HG03565 (cell line): Measurements from ENCODE around the gene NCAN.

ENCODE experiments used
- ATAC-seq: cut with Tn5 transposase; IDR thresholded peaks from one replicate; pipeline ENCODE4 v1.9.1; 2021; ENCODE audit warnings: mild to moderate bottlenecking, moderate library complexity; ENCODE audit not compliant: unreplicated experiment

The NCAN gene

DNA sequence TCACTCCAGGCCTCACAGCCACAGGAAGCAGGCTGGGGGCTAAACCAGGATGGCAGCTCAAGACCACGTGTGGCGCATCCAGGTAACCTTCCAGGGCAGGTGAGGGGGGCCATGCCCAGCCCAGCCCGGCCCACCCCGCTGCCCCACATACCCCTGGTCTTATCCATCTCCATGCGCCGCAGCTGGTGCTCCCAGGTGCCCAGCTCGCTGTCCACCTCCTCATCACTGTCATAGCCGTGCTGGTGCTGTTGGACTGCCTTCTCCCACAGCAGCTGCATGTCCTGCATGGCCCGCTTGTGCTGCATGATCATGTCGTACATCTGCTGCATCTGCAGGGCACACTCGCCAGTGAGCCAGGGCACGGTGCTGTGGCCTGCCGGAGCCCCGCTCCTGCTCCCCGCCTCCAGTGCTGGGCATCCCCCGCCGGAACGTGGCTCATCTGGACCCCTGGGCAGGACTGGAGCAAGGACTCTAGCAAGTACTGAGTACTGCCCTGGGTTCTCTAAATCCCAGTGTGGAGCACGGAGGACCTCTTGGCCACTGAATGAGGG lies 67.4 kb downstream of the NCAN start:
- ATAC-seq: no peak

DNA sequence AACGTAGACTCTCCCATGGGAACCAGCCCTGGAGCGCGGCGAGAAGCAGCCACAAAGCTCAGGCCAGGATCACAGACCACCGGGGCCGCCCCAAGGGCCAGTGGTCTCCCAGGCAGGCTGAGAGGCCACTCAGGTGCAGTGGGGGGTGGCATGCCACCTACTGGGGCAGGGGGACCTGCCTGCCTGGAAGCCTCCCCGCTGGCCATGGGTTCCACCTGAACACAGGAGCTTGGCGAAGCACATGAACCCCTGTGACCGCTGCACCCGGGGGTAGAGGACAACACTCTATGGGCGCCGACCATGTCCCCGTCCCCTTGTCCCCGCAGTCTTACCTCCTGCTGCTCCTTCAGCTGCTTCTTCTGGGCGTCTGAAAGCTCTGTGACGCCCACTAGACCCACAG lies 68.1 kb downstream of the NCAN start:
- ATAC-seq: no peak

DNA sequence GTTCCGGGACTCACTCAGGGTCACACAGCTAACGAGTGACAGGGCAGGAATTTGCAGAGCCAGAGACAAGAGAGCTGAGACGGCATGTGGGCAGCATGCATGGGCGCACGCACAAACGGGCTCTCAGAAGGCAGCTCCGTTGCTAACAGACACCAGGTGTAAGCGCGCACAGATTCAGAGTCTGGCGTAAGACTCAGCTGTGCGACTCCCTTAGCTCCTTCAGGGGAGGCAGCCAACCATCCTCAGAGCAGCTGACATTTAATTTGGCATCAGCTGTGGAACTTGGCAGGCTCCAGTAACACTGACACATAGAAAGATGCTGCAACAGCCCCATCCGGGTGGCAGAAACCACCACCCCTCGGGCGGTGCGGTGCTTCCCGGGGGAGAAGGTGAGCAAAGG lies 68.8 kb downstream of the NCAN start:
- ATAC-seq: no peak

DNA sequence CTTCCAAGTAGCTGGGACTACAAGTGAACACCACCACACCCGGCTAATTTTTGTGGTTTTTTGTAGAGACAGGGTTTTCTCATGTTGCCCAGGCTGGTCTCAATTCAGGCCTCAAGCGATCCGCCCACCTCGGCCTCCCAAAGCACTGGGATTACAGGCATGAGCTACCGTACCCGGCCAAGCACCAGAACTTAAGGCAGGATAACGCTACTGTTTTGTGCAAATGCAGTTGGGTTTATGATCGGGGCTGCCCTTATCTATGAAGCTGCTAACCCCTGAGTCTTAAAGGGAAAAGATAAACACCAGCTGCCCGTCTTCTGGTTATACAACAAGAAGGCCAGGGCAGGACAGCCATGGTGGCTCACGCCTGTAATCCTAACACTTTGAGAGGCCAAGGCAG lies 73.9 kb downstream of the NCAN start:
- no peak for ATAC-seq

DNA sequence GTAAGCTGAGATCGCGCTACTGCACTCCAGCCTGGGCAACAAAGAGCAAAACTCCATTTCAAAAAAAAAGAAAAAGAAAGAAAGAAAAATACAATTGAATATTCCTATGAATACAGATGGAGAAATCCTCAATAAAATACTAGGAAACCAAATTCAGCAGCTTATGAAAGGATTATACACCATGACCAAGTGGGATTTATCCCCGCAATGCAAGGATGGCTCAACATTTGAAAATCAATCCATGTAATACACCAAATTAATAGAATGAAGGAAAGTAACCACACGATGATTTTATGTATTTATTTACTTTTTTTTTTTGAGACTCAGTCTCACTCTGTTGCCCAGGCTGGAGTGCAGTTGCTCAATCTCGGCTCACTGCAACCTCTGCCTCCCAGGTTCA lies 80.8 kb downstream of the NCAN start:
- no peak for ATAC-seq

DNA sequence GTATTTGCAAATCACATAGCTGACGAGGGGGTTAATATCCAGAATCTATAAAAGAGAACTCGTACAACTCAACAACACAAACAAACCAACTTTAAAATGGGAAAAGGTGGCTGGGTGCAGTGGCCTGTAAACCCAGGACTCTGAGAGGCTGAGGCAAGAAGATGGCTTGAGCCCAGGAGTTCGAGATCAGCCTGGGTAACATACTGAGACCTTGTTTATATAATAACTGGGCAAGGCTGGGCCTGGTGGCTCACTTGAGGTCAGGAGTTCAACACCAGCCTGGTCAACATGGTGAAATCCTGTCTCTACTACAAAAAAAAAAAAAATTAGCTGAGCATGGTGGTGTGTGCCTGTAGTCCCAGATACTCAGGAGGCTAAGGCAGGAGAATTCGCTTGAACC lies 83.2 kb downstream of the NCAN start:
- no peak for ATAC-seq

DNA sequence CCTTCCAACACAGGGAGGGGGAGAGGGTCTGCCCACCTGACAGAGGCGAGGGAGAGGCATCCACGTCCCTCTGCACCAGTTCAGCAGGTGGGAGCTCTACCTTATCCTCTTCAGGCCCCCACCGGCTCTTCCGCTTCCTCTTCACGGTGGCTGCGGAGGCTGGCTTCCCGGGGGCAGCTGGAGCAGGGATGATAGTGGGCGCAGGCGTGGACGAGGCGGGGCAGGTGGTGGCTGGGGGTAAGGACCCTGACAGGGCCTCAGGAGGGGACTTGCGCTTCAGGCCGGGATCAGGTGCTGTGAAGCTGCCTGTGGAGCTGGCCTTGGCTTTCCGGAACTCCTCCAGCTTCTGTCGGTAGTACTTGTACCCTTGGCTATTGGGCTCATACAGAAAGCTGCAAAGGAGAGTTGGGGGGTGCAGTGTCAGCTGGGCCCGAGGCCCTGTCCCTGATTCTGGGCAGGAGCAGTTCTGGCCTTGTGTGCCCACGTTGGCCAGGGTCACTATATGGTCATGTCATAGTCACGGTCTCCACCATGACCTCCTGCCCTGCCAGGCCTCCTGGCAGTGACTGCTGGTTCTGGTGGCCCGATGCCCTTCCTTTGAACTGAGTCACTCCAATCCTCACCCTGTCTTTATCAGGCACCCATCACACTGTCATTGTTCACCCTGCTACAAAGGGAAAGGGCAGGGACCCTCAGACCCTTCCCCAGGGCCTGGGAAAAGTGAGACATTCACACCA lies 85.4 kb downstream of the NCAN start:
- no peak for ATAC-seq

DNA sequence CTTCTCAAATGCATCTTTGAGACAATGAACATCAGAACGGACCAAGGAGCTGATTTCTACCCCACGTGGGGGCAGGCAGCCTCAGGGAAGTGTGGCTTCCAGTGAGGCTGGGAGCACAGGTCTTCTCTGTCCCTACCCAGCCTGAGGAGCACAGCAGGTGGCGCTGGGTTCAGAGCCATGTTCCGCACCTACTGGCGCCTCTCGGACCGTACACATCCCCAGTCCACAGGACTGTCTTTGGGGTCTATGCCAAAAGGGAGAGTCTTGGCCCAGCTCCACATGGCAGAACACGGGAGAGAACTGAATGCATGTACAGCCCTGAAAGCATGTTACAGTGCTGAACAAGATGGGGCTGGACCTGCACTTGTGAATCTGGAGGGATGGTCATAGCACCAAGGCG lies 86.0 kb downstream of the NCAN start:
- no peak for ATAC-seq

DNA sequence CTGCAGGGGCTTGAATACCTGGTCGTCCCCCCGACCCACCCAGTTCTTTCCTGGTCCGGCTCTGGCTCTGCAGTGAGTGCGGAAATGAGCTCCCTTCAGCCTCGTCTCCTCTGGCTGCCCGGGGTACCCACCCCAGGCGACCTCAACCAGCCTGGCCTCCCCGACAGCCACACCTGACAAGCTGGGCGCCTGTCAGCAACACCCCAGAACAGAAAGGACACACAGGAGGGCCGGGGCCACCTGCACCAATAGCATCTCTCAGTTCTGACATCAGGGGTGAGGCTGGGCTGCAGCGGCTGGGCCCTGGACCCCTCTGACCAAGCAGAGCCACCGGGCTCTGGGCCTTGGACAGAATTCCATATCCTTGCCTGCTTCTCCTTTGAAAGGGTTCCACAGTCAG lies 88.9 kb downstream of the NCAN start:
- ATAC-seq: no peak
